Measurements from ENCODE around the gene KLHL17.

- TF ChIP-seq LEF1 (IDR thresholded peaks at IDR 0.05) (no peak), TBP (optimal IDR thresholded peaks at IDR 0.05; ENCODE audit: low read depth, low read length) (no peak), POLR2A (conservative IDR thresholded peaks at IDR 0.05) (no peak), USF2 (CRISPR knock-in tag; IDR thresholded peaks at IDR 0.05) (no peak), MYBL2 (IDR thresholded peaks at IDR 0.05; ENCODE audit: low read depth) (no peak), MYBL2 (CRISPR knock-in tag; IDR thresholded peaks at IDR 0.05; ENCODE audit: borderline replicate concordance) (no peak)
Measured at GRCh38 chr1:931380-932172, 28.8 kb upstream of the KLHL17 start.
